Subcutaneous adipose tissue (tissue), 4 donors: Measurements from ENCODE around the gene RDH11. TPM values are rescaled to one million over a fixed set of nuclear protein-coding genes. Genes with fewer than 3 reads are reported as not detected.

Experiments used
- CTCF ChIP-seq: fragments of 450-650 bp; IDR thresholded peaks from one replicate; pipeline ENCODE4 v1.5.1; 2016; ENCODE audit warnings: low read depth, mild to moderate bottlenecking, control low read depth, antibody characterized with exemption, moderate library complexity
- small RNA-seq: library from RNA; depleted of rRNA; stranded (forward); fragments of <200 nt; gene quantifications from one replicate; pipeline ENCODE3, GENCODE V24; 2016
- total RNA-seq, 4 donors: library from RNA; depleted of rRNA; stranded (reverse); fragments of >200 nt; gene quantifications; one replicate each; pipeline ENCODE4 v1.1.0, GENCODE V29; 2016

The RDH11 gene
- total RNA-seq, 4 donors from 2014 or later, result 25.8 to 45.5 (median 32.8) TPM

- no peak for TF ChIP-seq CTCF
Observed at GRCh38 chr14:67633451-67634147, 62.0 kb downstream of the RDH11 start.

GRCh38 chr14:67630938-67631337 is 64.6 kb downstream of the RDH11 start:
- TF ChIP-seq CTCF, result no peak

GRCh38 chr14:67630186-67630585 is 65.4 kb downstream of the RDH11 start:
- TF ChIP-seq CTCF, result no peak

GRCh38 chr14:67627519-67627918 is 68.0 kb downstream of the RDH11 start:
- TF ChIP-seq CTCF, result no peak

Small RNA genes within 50 kb of the gene (small RNA-seq; reads per million reads assigned to genes)
- gene AL049779.3 (not detected), gene RN7SL369P (not detected), gene RNA5SP386 (not detected)

Other genes starting within 250 kb of the RDH11 start
- gene TMEM229B, start 207.0 kb downstream of the RDH11 start, total RNA-seq, result 10 to 100 TPM in 1 of 4 donors, 1 to 10 TPM in 2, not detected in 1; 1.4 to 10.2 (median 2.2) TPM
- gene PLEKHH1, start 162.5 kb downstream of the RDH11 start, total RNA-seq, result 1 to 10 TPM; 1.3 to 9.0 (median 4.9) TPM
- 10 to 100 TPM; 17.4 to 25.5 (median 24.3) TPM for gene PIGH, start 95.5 kb downstream of the RDH11 start, total RNA-seq
- 1 to 10 TPM; 2.0 to 4.1 (median 3.3) TPM for gene ARG2, start 75.8 kb downstream of the RDH11 start, total RNA-seq
- 100 to 1,000 TPM in 3 of 4 donors, 10 to 100 TPM in 1; 97.6 to 218 (median 144) TPM for gene VTI1B, start 21.1 kb downstream of the RDH11 start, total RNA-seq
- gene RDH12, start 6.1 kb upstream of the RDH11 start, total RNA-seq, result 1 to 10 TPM in 1 of 4 donors, not detected in 3; 1.5 TPM
- gene ZFYVE26, start 120.8 kb upstream of the RDH11 start, total RNA-seq, result 10 to 100 TPM; 25.6 to 40.3 (median 35.4) TPM
- gene RAD51B, start 124.0 kb upstream of the RDH11 start, total RNA-seq, result 10 to 100 TPM in 3 of 4 donors, 1 to 10 TPM in 1; 9.7 to 24.1 (median 16.7) TPM